ENCODE results near the gene PITHD1.

GRCh38 chr1:23787701-23788100 is 9.5 kb downstream of the PITHD1 start:
- TF ChIP-seq ZNF70 (CRISPR knock-in tag; IDR thresholded peaks at IDR 0.05) = no peak
- no peak for TF ChIP-seq ZFP30 (CRISPR knock-in tag; IDR thresholded peaks at IDR 0.05)

Data from SK-N-SH treated with all-trans-retinoic acid at 6 μM for 48 hours (cell line).